ENCODE results near the gene SCYGR6.
A peak's percentile ranks its signal among the peaks of the same experiment; 100 is the strongest.
"Not testable (repeated sequence)": the region's sequence is repeated elsewhere in the genome, so short reads cannot be mapped to it uniquely, and the experiment has no call there.

SCYGR6 gene, protein sequence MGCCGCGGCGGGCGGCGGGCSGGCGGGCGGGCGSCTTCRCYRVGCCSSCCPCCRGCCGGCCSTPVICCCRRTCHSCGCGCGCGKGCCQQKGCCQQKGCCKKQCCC

DNA sequence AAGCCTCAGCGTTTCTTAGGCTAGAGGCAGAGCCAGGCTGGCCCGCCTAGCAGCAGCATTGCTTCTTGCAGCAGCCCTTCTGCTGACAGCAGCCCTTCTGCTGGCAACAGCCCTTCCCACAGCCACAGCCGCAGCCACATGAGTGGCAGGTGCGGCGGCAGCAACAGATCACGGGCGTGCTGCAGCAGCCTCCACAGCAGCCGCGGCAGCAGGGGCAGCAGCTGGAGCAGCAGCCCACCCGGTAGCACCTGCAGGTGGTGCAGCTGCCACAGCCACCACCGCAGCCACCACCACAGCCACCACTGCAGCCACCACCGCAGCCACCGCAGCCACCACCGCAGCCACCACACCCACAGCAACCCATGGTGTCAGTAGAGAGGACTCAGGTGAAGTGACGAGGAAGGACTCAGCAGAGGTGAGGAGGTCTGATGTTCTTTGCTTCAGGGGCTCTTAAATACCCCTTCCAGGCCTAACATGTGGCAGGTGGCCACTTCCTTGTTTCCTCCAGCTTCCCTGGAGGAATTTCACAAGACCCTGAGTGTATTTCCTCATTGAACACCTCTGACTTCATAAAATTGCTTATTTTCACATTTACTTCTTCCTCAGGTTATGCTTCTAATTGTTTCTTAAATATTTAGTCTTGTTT lies at the start of gene SCYGR6:
SCYGR6 (minus strand) TSS at position 364 of the 646 bp plus-strand sequence; CDS start at position 364, 0 bp downstream.
- no peak for DNase-seq

DNA sequence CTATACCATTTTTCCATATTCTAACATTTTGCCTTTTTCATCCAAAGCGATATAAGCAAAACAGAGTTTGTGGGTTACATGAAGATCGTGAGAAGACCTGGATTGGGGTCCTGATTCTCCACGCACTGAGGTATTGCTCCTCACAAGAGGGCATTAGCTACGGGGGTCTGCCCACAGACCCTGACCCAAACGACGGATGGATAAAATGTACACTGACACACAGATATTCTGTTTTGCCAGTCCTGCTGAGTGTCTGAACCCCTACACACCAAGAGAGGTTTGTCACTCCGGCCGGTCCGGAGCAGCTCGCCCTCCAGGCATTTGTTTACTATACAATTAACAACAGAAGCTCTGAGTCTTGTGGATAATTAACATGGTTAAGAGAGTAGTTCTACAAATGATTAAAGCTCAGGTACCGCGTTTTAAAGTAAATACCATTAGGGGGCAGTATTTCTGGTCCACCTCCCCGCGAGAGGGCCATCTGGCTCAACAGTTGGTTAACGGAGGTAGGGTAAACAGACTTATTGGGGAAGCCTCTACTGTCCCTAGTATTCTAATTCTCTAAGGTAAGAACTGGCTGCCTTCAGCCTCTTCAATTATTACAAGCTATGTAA lies 49.6 kb upstream of the SCYGR6 start:
- no peak for DNase-seq

DNA sequence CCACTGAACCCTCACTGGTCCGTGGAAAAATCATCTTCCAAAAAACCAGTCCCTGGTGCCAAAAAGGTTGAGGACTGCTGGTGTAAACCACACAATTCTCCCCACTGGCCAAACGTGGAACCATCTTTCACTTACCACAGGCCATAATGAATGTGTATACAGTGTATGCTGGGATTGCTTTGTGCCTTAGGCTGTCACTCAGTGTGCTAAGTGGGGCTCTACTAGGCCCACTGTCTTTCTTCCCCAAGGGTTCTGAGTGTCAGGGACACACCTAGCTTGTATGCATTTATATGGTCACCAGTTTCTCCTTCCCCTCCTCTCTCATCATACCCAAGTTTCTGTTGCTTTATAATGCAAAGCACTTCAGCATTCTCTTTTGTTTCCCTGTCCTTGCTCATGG lies 48.4 kb upstream of the SCYGR6 start:
- DNase-seq = no peak

DNA sequence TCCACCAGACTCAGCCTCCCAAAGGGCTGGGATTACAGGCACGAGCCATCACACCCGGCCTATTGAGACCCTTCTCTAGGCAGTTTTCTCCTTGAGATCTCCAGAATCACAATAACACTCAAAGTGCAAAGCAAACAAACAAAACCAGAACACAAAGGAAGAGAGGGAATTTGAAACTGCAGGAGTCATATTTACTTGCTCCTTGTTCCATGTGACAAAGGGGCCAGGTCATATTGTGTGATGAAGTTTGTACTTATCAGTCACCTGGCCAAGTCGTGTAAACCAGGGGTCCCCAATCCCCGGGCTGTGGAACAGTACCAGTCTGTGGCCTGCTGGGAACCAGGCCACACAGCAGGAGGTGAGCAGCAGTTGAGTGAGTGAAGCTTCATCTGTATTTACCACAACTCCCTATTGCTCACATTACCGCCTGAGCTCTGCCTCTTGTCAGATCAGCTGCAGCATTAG lies 47.7 kb upstream of the SCYGR6 start:
- DNase-seq = no peak

DNA sequence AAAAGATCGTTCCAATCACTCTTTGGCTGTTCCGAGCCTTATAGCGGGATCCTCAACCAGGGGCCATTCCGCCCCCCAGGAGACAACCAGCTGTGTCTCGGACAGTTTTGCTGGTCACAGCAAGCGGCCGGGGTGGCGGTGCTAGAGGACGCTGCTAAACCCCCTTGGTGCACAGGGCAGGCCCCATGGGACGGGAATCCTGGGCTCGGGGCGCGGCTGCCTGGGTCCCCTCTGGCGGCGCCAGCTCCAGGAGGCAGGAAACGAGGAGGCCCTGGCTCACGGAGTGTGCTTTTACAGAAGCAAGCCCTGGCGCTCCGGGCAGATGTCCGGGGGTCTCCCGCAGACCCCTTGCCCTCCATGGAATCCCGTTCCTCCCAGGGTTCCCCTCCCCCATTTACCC lies 43.3 kb upstream of the SCYGR6 start:
- DNase-seq = no peak

DNA sequence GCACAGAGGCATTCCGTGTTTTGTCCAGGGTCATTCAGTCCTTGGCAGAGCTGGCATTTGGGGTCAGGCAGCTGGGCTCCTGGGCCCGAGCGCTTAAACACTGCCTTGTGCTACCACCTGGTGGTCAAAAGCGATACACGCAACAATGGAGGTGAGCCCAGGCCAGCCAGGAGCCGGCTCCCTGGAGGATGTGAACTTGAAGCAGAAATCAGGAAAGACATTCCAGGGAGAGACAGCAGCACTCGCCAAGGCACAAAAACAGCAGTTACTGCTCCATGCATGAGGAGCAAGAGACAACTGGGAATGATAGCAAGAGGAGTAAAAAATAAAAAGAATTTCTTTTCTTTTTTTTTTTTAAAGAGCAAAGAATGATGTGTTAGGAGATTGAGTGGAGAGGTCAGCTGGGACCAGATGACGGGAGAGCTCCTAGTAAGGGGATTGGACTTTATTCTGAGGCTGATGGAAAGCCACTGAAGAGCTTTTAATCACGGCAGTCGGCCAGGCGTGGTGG lies 41.9 kb upstream of the SCYGR6 start:
- DNase-seq = peak; percentile 41

DNA sequence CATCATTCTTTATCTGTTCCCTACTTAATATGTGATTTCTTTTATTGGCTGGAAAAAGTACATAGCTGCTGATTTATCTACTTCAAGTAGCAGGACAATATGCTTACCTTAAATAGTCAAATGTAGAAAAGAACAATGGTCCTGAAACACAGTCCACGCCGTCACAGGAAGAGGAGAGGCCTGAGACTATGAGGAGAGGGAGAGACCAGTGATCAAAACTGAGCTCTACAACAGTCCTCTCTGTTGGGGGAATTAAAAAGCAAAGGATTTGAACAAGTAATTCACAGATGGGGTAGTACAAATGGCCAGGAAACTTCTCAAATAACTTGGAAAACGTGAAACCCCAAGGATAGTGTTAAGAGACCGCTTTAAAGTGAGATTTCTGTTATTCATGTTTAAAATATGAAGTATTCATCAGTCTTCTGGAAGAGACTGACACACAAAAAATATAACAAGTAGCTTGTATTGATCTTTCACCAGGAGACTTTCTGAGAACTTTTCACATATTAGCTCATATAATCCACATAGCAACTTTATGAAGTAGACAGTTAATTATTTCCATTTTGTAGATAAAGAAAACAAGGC lies 41.3 kb upstream of the SCYGR6 start:
- no peak for DNase-seq

DNA sequence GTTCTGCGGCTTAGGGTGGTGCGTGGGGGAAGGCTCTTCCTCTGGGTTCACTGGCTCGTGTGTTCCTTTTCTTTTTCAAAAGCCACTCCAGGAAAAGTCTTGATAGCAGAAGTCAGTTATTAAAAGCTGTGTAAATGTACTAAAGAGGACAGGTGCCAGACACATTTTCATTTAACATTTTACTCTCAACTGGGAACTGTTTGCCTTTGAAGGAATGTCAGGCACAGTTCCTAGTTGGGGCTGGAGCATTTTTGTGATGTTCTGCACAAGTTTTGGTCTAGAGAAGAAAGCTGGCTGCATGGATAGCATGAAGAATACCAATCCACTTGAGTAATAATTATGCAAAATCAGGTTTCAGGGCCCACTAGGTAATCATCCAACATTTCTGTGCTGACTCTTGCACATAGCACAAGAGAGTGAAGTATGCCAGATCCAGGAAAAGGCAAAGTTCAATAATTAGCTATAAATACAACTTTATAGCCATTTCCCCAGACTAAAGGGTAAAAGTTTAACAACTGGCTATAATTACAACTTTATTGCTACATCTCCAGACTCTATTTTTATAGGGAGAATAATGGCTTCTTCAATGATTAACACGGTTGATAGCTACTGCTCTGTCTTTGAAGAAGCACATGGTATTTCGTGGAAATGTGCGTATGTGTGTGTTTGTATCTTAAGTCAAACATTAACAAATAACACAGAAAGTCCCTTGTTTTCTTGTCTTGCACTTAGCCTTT lies 37.4 kb upstream of the SCYGR6 start:
- no peak for DNase-seq

DNA sequence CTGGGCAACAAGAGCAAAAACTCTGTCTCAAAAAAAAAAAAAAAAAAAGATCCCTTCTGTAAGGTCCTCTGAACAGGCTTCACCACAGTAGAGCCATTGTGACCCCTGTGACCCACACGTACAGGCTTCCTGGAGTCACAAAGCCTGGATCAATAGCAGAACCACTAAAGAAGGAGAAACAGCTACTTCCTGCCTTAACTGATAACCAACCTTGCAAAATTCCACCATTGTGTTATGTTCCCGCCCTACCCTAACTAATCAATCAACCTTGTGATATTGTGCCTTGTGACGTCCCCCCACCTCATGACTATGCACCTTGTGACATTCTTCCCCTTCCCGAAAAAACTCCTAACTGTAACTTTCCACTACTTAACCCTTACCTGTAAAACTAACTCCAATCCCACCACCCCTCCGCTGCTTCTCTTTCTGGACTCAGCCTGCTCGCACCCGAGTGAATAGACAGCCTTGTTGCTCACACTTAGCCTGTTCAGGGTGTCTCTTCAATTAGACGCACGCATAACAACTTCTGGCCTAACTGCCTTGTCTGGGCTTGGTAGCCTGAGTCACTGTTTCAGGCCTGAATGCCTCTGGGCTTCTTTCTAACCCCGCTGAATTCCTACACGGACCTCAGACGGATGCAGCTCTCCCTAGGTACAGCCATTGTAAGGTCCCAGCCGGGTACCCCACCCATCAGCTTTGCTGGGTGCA lies 35.0 kb upstream of the SCYGR6 start:
- DNase-seq = no peak

DNA sequence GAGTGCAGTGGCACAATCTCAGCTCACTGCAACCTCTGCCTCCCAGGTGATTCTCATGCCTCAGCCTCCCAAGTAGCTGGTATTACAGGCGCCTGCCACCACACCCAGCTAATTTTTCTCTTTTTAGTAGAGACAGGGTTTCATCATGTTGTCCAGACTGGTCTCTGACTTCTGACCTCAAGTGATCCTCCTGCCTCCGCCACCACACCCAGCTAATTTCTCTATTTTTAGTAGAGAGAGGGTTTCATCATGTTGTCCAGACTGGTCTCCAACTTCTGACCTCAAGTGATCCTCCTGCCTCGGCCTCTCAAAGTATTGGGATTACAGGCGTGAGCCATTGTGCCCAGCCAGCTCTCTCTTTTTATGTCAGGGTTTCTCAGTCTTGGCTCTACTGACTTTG lies 31.7 kb upstream of the SCYGR6 start:
- DNase-seq = not testable (repeated sequence)

DNA sequence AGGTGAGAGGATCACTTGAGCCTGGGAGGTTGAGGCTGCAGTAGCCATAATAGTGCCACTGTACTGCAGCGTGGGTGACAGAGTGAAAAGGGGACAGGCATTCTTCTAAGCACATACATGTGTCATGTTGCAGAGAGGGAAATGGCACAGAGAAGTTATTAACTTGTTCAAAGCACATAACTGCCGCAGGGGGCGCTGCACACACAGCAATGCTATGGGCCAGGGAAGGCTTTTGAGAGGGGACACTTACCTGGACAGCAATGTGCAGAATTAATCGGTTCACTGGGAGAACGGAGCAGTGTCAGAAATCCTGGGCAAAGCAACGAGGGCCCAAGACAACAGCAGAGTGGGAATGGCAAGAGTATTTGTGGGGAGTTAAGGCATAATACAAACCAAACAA lies 23.5 kb upstream of the SCYGR6 start:
- DNase-seq = no peak

DNA sequence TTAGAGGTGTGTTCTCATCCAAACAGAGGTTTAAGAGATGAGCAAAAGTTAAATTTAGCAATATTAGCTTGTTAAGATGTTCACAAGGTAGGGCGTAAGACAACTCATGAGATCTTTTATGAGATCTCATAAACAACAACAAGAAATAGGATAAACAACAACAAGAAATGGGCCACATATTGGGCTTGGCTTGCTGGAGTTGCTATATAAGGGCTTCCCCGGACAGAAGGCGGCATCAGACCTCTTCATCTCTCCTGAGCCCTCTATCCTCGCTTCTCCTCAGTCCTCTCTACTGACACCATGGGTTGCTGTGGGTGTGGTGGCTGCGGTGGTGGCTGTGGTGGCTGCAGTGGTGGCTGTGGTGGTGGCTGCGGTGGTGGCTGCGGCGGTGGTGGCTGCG lies 21.0 kb upstream of the SCYGR6 start, which contains the start of gene SCYGR8:
SCYGR8 (plus strand) TSS at position 301 of the 400 bp plus-strand sequence; CDS start at position 301, 0 bp downstream.
- DNase-seq = no peak

DNA sequence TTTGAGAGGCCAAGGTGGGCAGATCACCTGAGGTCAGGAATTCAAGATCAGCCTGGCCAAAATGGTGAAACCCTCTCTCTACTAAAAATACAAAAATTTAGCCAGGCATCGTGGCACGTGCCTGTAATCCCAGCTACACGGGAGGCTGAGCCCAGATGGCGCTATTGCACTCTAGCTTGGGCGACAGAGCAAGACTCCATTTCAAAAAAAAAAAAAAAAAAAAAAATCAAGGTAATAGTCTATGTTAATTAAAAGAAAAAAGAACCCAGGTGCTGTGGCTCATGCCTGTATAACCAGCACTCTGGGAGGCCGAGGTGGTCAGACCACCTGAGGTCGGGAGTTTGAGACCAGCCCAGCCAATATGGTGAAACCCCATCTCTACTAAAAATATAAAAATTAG lies 16.1 kb upstream of the SCYGR6 start:
- DNase-seq = not testable (repeated sequence)

DNA sequence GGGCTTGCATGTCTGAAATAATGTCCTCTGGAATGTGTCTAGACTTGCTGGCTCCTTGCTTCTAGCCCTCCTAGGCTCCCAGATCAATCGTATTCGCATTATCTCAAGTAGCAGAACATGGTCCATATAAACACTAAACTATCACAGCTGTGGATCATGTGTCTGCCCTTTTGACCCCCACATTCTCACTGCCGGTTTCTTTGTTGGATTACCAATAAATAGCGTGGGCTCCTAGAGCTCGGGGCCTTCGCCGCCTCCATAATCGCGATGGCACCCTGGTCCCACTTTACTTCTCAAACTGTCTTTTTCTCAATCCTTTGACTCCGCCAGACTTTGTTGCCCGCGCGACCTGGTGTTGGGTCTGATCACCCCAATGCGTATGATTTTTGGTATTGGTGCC lies 14.8 kb upstream of the SCYGR6 start:
- no peak for DNase-seq

DNA sequence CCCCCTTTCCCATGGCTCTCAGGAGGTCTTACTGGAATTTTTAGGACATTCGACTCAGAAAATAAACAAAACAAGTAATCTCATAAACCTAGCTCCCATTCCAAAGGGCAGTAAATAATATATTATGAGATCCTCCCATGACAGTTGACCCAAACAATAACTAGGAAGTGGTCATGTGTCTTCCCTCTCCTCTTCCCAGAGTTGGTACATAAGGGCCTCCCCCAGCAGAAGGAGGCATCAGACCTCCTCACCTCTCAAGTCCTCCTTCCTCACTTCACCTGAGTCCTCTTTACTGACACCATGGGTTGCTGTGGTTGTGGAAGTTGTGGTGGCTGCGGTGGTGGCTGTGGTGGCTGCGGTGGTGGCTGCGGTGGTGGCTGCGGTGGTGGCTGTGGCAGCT lies 3.5 kb upstream of the SCYGR6 start, which contains the start of gene SCYGR7:
SCYGR7 (plus strand) TSS at position 301 of the 400 bp plus-strand sequence; CDS start at position 301, 0 bp downstream.
- no peak for DNase-seq

DNA sequence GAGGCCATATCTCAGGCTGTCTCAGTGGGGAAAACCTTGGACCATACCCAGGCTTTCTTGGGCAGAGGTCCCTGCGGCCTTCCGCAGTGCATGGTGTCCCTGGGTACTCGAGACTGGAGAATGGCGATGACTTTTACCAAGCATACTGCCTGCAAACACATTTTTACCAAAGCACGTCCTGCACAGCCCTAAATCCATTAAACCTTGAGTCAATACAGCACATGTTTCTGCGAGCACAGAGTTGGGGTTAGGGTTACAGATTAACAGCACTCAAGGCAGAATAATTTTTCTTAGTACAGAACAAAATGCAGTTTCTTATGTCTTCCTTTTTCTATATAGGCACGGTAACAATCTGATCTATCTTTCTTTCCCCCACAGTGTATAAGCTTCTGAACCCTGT lies 1.7 kb downstream of the SCYGR6 start:
- not testable (repeated sequence) for DNase-seq

DNA sequence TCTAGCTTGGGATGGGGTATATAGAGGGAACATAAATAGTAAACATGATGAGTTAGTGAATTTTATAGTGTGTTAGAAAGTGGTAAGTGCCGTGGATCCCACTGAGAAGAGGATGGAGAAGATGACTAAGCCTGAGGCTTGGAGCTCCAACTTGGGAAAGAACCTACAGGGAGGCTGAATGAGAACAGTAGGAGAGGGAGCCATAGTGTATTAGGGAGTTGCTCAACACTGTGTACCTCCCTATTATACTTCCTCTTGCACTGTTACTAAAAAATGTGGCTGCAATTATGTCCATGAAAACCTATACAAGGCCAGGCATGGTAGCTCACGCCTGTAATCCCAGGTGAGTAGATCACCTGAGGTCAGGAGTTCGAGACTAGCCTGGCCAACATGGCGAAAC lies 3.9 kb downstream of the SCYGR6 start:
- DNase-seq = no peak

DNA sequence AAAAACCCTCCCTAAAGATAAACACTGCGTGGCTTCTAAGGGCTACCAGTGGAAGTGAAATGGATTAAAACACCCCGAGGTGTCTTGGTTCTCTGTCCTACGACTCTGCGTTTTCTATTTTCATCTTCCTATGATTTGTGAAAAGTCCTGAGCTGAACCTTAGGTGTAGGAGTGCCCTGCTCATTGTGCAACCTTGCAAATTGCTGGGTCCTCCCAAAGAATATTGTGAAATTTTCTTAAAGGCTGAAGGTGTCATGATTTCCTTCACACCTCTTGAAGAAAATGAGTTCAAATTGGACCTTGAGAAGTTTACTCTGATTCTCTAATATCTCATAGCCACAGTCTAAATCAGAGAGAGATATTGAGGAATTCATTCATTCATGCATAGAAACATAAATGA lies 4.9 kb downstream of the SCYGR6 start:
- DNase-seq = no peak

DNA sequence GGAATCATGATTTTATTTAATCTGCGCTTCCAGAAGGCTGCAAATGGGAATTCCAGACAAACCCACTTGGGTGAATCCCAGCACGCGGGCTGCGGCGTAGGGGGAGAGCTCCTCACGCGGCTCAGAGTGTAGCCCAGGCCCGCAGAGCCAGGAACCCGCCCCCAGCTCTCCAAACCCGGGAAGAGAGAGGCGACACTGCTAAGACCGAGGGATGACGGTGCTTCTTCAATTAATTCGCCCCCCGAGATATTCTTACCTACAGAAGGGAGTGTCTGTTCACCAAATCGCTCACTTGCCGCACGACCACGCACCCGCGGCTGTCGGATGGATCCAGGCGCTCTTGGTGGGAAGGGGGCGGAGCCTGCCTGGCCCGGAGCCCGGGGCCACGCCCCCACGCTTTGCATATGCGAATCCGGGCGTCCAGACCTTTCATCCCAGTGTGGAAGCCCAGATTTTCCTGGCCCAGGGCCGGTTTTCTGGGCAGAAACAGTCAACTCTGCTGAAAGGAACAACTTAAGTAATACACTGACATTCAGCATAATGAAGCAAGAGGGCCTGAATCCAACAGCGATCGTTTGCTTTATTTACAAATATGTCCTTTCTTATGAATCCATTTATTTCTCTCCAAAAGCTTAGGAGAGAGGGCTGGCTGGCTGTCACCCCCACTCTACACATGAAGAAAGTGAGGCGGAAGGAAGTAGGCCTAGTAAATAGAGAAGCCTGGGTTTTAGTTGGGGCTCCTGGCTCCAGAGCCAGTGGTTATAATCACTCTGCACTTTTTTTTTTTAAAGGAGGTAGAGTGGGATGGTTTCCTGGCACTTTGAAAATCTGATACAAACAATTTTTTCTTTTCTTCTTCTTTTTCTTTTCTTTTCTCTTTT lies 6.6 kb downstream of the SCYGR6 start, which contains the start of gene SLC19A3:
SLC19A3 (minus strand) TSS at position 342 of the 881 bp plus-strand sequence. CDS start 15,710 bp downstream, outside the sequence.
- no peak for DNase-seq

DNA sequence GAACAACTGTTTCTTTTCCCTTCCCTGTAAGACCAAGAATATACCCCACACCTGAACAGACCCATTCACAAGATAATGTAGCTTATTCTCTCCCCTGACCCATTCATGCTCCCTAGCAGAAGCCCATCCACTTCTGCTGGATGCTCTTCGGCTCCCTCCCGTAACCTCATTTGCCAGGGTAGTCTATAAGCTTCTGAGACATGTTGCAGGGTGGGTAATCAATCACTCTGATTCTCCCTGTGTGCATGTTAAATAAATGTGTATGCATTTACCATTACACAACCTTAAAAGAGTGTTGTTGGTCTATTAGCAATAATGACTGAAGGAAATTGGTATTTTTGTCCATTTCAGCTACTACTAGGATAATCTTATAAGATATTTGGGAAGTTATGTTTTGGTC lies 8.1 kb downstream of the SCYGR6 start:
- no peak for DNase-seq

DNA sequence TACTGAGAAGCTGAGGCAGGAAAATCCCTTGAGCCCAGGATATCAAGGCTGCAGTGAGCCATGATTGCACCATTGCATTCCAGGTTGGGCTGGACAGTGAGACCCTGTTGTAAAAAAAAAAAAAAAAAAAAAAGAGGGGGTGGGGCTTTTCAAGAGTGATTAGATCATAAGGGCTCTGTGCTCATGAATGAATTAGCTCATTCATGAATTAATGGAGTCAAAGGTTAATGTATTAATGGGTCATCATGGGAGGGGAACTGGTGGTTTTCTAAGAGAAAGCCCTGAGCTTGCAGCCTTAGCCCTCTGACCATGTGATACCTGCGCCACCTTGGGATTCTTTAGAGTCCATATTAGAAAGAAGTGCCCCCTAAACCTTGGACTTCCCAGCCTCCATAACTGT lies 11.3 kb downstream of the SCYGR6 start:
- no peak for DNase-seq
